GM12892 (cell line): ENCODE measurements around the gene TM9SF3.
A peak's percentile ranks its signal among the peaks of the same experiment; 100 is the strongest.
"Not testable (repeated sequence)": the region's sequence is repeated elsewhere in the genome, so short reads cannot be mapped to it uniquely, and the experiment has no call there.

Experiments used
- DNase-seq: peaks from one replicate; pipeline ENCODE4 v3.0.0; 2011; ENCODE audit not compliant: insufficient read length
- FAIRE-seq: peaks from 2 replicates; lab custom pipeline; 2011; peaks lifted over from hg19 to GRCh38; lab: Jason Lieb, UNC
- POLR2A ChIP-seq: IDR thresholded peaks from 2 replicates; pipeline ENCODE4 v1.6.1; 2011; ENCODE audit warnings: low read depth, low read length, control low read depth
- POLR2AphosphoS5 ChIP-seq: IDR thresholded peaks from 2 replicates; pipeline ENCODE4 v1.6.1; 2011; ENCODE audit warnings: low read depth, low read length, control low read depth
- TAF1 ChIP-seq: IDR thresholded peaks from 2 replicates; pipeline ENCODE4 v1.6.1; 2011; ENCODE audit warnings: low read depth, mild to moderate bottlenecking, control low read depth, low read length, borderline replicate concordance

TM9SF3 gene

DNA sequence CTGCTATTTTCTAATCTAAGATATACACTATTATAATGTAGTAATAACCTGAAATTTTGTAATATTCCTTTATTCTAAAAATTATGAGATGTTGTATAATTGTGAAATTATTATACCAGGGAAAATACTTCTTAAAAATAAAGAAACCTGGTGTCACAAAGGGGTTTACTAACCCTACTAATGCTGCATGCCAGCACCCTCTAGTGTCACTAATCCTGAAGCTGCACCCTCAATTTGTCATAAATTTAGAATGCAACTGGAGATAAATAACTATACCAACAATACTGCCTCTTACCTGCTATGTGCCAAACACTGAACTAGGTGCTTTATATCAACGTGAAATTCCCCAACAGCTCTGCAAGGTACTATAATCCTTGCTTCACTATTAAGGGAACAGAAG is 30.8 kb downstream of the TM9SF3 start:
- no peak for TF ChIP-seq TAF1
- TF ChIP-seq POLR2A, result no peak
- no peak for TF ChIP-seq POLR2AphosphoS5
- DNase-seq (no peak), FAIRE-seq (peak; percentile 73)

DNA sequence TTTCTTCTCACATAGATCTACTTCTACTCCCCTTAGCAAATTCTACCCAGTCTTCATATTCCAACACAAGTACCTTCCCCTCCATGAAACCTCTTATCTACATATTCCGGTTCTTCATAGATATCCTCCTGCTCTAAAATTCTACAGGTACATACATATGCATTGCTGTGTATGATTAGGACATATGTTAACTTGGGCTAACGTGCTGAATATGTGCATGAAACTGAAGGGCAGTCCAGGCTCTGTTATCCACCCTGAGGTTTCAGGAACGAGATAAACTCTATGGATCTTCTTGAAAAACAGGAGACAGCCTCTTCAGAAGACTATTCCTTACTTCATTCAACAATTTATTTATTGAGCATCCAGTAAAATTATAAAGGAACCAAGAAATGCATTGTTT is 31.5 kb downstream of the TM9SF3 start:
- FAIRE-seq (no peak), DNase-seq (no peak)
- TF ChIP-seq TAF1, result no peak
- no peak for TF ChIP-seq POLR2AphosphoS5
- TF ChIP-seq POLR2A, result no peak

DNA sequence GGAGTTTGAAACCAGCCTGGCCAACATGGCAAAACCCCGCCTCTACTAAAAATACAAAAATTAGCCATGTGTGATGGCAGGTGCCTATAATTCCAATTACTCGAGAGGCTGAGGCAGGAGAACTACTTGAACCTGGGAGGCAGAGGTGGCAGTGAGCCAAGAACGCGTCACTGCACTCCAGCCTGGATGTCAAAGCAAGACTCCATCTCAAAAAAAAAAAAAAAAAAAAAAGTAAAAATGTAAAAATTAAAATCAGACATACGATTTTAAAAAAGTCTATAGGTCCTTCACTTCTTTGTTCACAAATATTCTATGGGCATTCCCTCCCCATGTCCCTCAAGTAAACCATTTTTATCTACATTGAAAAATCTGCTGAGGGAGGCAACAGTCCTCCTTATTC is 38.2 kb downstream of the TM9SF3 start:
- DNase-seq (no peak), FAIRE-seq (no peak)
- TF ChIP-seq POLR2A (no peak), POLR2AphosphoS5 (no peak)

DNA sequence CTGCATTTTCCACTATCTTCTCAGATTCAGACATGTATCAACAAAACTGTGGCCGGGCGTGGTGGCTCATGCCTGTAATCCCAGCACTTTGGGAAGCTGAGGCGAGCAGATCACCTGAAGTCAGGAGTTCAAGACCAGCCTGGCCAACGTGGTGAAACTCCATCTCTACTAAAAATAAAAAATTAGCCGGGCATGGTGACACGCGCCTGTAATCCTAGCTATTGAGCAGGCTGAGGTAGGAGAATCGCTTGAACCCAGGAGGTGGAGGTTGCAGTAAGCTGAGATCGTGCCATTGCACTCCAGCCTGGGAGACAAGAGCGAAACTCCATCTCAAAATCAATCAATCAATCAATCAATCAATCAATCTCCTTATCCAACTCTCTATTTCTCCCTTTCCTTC is 41.3 kb downstream of the TM9SF3 start:
- FAIRE-seq, DNase-seq: not testable (repeated sequence)

DNA sequence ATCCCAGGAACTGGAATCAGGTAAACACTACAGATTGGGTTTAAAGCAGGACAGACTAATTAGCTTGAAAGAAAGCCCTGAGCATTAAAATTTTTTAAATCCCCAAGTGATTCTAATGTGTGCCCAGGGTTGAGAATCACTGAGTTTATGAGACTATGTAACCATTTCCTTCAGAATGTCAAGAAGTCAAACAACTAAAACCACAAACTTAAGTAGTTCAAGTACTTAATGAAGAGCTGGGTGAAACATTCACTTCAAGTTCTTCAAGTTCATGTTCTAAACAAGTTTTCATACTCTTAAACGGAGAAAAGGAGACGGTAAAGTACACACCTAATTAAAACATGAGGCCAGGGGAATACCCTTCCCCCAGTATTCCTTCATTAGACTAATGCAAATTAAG is 44.9 kb downstream of the TM9SF3 start:
- DNase-seq (no peak), FAIRE-seq (no peak)
- TF ChIP-seq POLR2A (no peak), POLR2AphosphoS5 (no peak), TAF1 (no peak)

DNA sequence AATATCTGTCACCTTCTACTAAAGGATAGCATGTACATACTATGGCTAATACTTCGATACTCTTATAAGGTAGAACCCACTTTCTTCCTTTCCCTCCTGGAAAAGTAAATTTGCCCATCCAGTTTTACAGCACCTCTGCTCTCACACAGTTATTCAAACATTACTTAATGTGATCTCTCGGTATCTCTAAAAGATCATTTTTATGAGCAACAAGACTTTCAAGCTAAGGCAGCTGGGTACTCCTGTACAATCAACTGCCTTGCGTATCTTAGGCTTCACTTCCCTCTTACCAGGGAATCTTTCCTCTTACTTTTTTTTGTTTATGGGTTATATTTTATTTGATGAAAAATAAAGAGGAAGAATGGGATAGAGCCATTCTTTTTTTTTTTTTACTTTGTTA is 46.6 kb downstream of the TM9SF3 start:
- FAIRE-seq, result no peak
- TF ChIP-seq TAF1 (no peak), POLR2AphosphoS5 (no peak)
- no peak for DNase-seq

DNA sequence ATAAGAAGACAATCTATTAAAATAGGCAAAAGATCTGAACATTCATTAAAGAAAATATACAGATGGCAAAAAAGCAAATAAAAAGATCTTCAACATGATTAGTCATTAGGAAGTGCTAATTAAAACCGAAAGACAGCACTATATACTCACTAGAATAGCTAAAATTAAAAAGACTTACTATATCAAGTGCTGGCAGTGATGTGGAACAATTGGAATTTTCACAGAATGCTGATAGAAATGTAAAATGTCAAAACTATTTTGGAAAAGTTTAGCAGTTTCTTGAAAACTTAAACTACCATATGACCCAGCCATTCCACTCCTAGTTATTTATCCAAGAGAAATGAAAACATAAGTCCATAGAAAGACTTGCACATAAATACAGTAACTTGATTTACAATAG is 48.1 kb downstream of the TM9SF3 start:
- DNase-seq (no peak), FAIRE-seq (no peak)
- TF ChIP-seq TAF1 (no peak), POLR2A (no peak), POLR2AphosphoS5 (no peak)

DNA sequence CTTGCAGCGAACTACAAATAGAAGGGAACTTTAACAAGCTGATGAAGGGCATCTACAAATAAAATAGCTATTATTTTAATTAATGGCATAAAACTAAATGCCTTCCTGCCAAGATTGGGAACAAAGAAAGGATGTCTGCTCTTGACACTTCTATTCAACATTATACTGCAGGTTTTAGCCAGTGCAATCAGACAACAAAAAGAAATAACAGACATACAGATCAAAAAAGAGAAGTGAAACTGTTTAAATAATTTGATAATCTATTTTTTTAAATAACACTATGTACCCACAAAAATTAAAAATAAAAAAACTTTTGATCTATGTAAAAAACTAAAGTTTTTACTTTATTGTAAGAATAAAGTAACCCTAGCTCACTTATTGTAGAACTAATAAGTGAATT is 50.7 kb downstream of the TM9SF3 start:
- no peak for FAIRE-seq
- no peak for DNase-seq
- TF ChIP-seq POLR2AphosphoS5, result no peak
- no peak for TF ChIP-seq POLR2A
- no peak for TF ChIP-seq TAF1

DNA sequence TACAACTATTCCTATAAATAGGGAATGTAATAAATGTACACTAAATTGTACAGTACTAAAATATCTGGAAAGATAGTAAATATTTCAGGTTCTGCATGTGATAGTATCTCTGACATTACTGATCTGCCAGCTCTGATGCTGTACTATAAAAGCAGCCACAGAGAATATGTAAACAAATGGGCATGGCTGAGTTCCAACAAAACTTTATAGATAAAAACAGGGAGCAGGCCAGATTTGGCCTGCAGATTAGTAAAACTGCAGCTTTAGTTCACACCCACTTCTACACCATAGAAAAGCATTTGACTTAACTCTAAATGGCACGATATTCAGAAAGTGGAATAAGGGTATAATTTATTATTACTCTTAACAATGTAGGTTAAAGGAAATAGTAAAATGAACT is 54.3 kb downstream of the TM9SF3 start:
- DNase-seq, result no peak
- no peak for FAIRE-seq
- TF ChIP-seq POLR2A, result no peak
- no peak for TF ChIP-seq TAF1
- no peak for TF ChIP-seq POLR2AphosphoS5

DNA sequence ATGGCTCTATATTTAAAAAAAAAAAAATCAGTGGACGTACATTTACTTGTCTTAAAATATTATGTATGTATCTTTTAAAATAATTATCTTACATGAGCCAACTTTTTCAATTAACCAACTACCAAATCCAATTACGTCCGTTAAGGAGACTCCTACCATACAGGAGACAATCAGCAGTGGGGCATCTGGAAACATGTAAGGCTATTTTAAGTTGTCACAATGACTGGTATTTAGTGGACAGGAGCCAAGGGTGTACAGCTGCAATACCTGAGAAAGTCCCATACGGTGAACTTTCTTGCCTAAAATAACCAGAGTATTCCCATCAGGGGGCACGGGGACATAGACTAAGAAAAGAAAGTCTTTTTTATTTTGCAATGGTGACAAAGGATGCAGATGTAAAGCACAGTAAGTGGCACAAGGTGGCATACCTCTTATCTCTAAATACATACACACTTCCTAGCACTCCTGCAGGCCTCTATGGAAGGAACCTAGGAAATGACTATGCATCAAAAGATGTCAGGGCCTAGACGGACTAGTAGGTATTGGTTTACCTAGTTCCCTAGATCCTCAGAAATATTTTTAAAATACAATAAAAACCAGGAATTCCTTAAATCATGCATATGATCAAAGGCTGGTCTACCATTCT is 57.1 kb downstream of the TM9SF3 start:
- TF ChIP-seq POLR2A, result no peak
- TF ChIP-seq POLR2AphosphoS5, result no peak
- no peak for TF ChIP-seq TAF1
- FAIRE-seq (no peak), DNase-seq (no peak)

DNA sequence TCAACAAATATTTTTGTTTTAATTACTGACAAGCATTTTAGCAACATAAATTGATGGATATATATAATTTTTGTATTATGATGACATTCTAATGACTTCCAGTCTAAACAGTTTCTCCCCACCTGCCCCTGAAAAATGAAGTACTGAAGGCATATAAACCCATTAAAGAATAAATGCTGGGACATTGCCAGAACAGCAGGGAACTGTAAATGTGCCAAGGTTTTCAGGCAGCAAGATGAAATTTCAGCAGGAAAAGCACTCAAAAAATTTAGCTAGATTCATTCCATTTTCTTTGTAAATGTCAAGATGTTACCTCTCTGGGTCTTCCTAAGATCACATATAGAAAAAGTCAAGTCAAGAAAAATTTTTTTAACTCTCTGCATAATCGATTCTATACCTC is 62.1 kb downstream of the TM9SF3 start:
- DNase-seq, result no peak
- no peak for TF ChIP-seq POLR2A
- no peak for FAIRE-seq

DNA sequence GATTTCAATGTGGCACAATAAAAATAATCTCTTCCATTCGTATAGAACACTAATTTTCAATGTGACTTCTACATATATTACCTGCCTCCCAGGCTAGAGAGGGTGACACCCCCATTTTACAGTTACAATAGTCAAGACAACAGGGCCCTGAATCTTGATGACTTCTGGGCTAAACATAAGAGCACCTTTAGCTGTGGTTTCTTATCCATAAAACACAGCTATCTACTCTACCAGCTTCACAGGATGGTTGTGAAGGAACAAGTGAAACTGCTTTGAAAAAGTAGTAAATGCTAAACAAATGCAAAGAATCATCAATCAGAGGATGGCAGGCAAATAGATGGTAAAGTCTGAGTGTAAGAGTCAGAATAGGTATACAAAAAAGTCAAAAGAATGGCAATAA is 69.5 kb downstream of the TM9SF3 start:
- TF ChIP-seq TAF1, result no peak
- no peak for TF ChIP-seq POLR2AphosphoS5
- TF ChIP-seq POLR2A, result no peak
- DNase-seq, result no peak
- FAIRE-seq, result no peak

DNA sequence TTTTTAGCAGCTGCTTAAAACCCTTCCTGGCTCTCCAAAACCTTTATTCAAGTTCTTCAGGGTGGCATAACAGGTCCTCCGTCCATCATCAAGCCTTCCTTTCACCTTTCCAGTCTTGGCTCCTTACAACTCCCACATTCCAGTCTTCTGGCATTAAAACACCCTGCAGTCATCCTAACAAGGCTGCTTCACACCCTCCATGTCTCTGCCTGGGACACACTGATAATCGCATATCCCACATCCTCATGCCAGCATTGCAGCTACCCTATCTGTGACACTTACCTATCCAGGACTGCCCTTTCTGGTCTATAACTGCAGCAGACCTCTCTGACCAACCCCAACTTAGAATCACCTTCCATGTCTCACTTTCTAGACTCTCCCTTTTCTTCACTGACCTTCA is 70.5 kb downstream of the TM9SF3 start:
- FAIRE-seq (no peak), DNase-seq (no peak)
- peak; percentile 43; the same call in 1 of the 2 replicates for TF ChIP-seq POLR2AphosphoS5
- TF ChIP-seq TAF1, result no peak
- TF ChIP-seq POLR2A, result no peak
